Endothelial cell of umbilical vein (primary cell): ENCODE measurements around the gene TUBGCP3. TPM values are rescaled to one million over a fixed set of nuclear protein-coding genes. Genes with fewer than 3 reads are reported as not detected.

ENCODE experiments used
- BruUV-seq: library from RNA; stranded (reverse); fragments of 400-500 nt; replicated peaks from 2 replicates; lab custom pipeline; 2021; lab: Mats Ljungman, UMichigan
- CTCF ChIA-PET: fragments of 300-600, 350-600 bp; sonication (Branson Sonifier 250); formaldehyde crosslinking; loops from one replicate; lab custom pipeline; 2021; ENCODE audit warnings: antibody characterized with exemption, inconsistent platforms; lab: Charles Lee
- POLR2A ChIA-PET: fragments of 300-600, 350-600 bp; sonication (Branson Sonifier 250); formaldehyde crosslinking; loops from one replicate; lab custom pipeline; 2021; ENCODE audit warnings: antibody characterized with exemption, inconsistent platforms; lab: Charles Lee
- DNase-seq: peaks from one replicate; pipeline ENCODE4 v3.0.0-alpha.2; 2011; ENCODE audit warnings: low read depth, low spot score
- FAIRE-seq: peaks from 2 replicates; lab custom pipeline; 2011; peaks lifted over from hg19 to GRCh38; lab: Jason Lieb, UNC
- H2AFZ ChIP-seq: 2 replicates; pipeline ENCODE4 v1.6.0; 2012; ENCODE audit warnings: low read depth, low read length, control low read depth, inconsistent platforms
- H3K27ac ChIP-seq: 2 replicates; pipeline ENCODE4 v1.5.1; 2011; ENCODE audit warnings: low read depth, mild to moderate bottlenecking, control low read depth, low read length, moderate library complexity; ENCODE audit not compliant: insufficient read depth
- H3K27me3 ChIP-seq, 2 experiments: 2 replicates each; pipeline versions ENCODE4 v1.6.0 to v1.6.1; 2011; ENCODE audit warnings: low read length in 2 of 2, mixed read lengths in 1 of 2; ENCODE audit not compliant: control insufficient read depth in 2 of 2, insufficient read depth in 2 of 2
- H3K36me3 ChIP-seq, 2 experiments: 2 replicates in 1 of 2; 3 replicates in 1 of 2; pipeline ENCODE4 v1.5.1; 2011; ENCODE audit warnings: low read length in 2 of 2, mild to moderate bottlenecking in 1 of 2, moderate library complexity in 1 of 2; ENCODE audit not compliant: control insufficient read depth in 2 of 2, insufficient read depth in 2 of 2; ENCODE audit errors: extremely low read depth in 1 of 2
- H3K4me1 ChIP-seq: 3 replicates; pipeline ENCODE4 v1.5.1; 2011; ENCODE audit warnings: mild to moderate bottlenecking, low read length; ENCODE audit not compliant: control insufficient read depth, insufficient read depth; ENCODE audit errors: extremely low read depth
- H3K4me2 ChIP-seq: 2 replicates; pipeline ENCODE4 v1.6.1; 2011; ENCODE audit warnings: low read length, control low read depth, mixed read lengths; ENCODE audit not compliant: insufficient read depth
- H3K4me3 ChIP-seq, 3 experiments: fragments of 200-600 bp in 1 of 3; sonication (generic), shearing (Covaris generic) in 1 of 3; replicated peaks in 1 of 3; 2 replicates each; pipeline ENCODE4 v1.5.1; 2011 to 2016; ENCODE audit warnings: control low read depth in 3 of 3, low read length in 3 of 3, mild to moderate bottlenecking in 2 of 3, inconsistent platforms in 1 of 3, low read depth in 1 of 3, moderate library complexity in 1 of 3; ENCODE audit not compliant: insufficient read depth in 1 of 3
- H3K79me2 ChIP-seq: 2 replicates; pipeline ENCODE4 v1.6.0; 2012; ENCODE audit warnings: low read length, inconsistent platforms; ENCODE audit not compliant: control insufficient read depth, insufficient read depth
- H3K9ac ChIP-seq: replicated peaks from 2 replicates; pipeline ENCODE3; 2011; ENCODE audit warnings: low read length, control low read depth; ENCODE audit not compliant: insufficient read depth; ENCODE audit errors: extremely low read depth
- H3K9me1 ChIP-seq: replicated peaks from 3 replicates; pipeline ENCODE4 v1.6.0; 2011; ENCODE audit warnings: mild to moderate bottlenecking, low read length; ENCODE audit not compliant: control insufficient read depth, insufficient read depth; ENCODE audit errors: extremely low read depth
- H3K9me3 ChIP-seq: replicated peaks from 2 replicates; pipeline ENCODE4 v1.5.1; 2012; ENCODE audit warnings: low read length, inconsistent platforms; ENCODE audit not compliant: control insufficient read depth, insufficient read depth
- H4K20me1 ChIP-seq: replicated peaks from 2 replicates; pipeline ENCODE3; 2011; ENCODE audit warnings: mild to moderate bottlenecking, low read length; ENCODE audit not compliant: control insufficient read depth, insufficient read depth; ENCODE audit errors: extremely low read depth
- CTCF ChIP-seq, 2 donors: IDR thresholded peaks; 1 replicate in 1 of 2; 2 replicates in 1 of 2; pipeline ENCODE4 v1.5.1; 2011; ENCODE audit warnings: low read length in 2 of 2, mild to moderate bottlenecking in 2 of 2, moderate library complexity in 2 of 2, control low read depth in 1 of 2, inconsistent platforms in 1 of 2, low read depth in 1 of 2; ENCODE audit not compliant: insufficient read depth in 1 of 2; ENCODE audit errors: extremely low read depth in 1 of 2
- EZH2 ChIP-seq: IDR thresholded peaks from 2 replicates; pipeline ENCODE4 v1.6.1; 2012; ENCODE audit warnings: borderline replicate concordance, low read depth, mild to moderate bottlenecking, moderate library complexity, low read length, inconsistent platforms; ENCODE audit not compliant: severe bottlenecking
- FOS ChIP-seq: IDR thresholded peaks from 2 replicates; pipeline ENCODE4 v1.6.1; 2011; ENCODE audit warnings: mild to moderate bottlenecking, low read length, moderate library complexity, borderline replicate concordance; ENCODE audit not compliant: insufficient read depth
- GATA2 ChIP-seq: IDR thresholded peaks from 2 replicates; pipeline ENCODE4 v1.7.0; 2011; ENCODE audit warnings: low read depth, mild to moderate bottlenecking, moderate library complexity, mixed read lengths, low read length; ENCODE audit not compliant: insufficient read length, insufficient read depth
- JUN ChIP-seq: IDR thresholded peaks from 2 replicates; pipeline ENCODE4 v1.6.1; 2011; ENCODE audit warnings: borderline replicate concordance, low read depth; ENCODE audit not compliant: insufficient read length, insufficient read depth
- MAX ChIP-seq: IDR thresholded peaks from 2 replicates; pipeline ENCODE4 v1.6.1; 2011; ENCODE audit not compliant: insufficient read depth, insufficient read length
- MYC ChIP-seq: IDR thresholded peaks from one replicate; pipeline ENCODE4 v1.6.1; 2011; ENCODE audit warnings: mild to moderate bottlenecking, low read depth, low read length
- POLR2A ChIP-seq: IDR thresholded peaks from 2 replicates; pipeline ENCODE4 v1.6.1; 2012; ENCODE audit warnings: low read depth, mild to moderate bottlenecking, control low read depth, low read length
- POLR2AphosphoS5 ChIP-seq: IDR thresholded peaks from 2 replicates; pipeline ENCODE4 v1.6.1; 2012; ENCODE audit warnings: low read depth, mild to moderate bottlenecking, control low read depth, low read length, moderate library complexity; ENCODE audit not compliant: insufficient read depth
- dilution Hi-C: fragments of 300-500 bp; cut with MboI; formaldehyde crosslinking; loops from one replicate; pipeline ENCODE4 v1.15.0; 2019; ENCODE audit warnings: low sequenced_read_pairs; ENCODE audit not compliant: extremely low pct_ligation_motif_present
- intact Hi-C: fragments of 100-400 bp; cut with micrococcal nuclease; formaldehyde crosslinking; loops from one replicate; pipeline ENCODE4 v1.10.0; 2022
- polyA plus RNA-seq, 4 experiments: library from polyadenylated mRNA; depleted of rRNA in 3 of 4; stranded (reverse) in 3 of 4; unstranded in 1 of 4; fragments of >200 nt; gene quantifications; 2 replicates each; pipeline versions ENCODE4 v1.2.1 to v1.2.3, GENCODE V29; 2011 to 2012; ENCODE audit warnings: missing spikeins in 1 of 4
- total RNA-seq: library from RNA; stranded (reverse); gene quantifications from 2 replicates; pipeline ENCODE4 v1.2.3, GENCODE V29; 2021

TUBGCP3 gene
- total and polyA plus RNA-seq, 2 donors (not counting 3 experiments of a cell fraction or from before 2014, with no cell fraction given) = 36.4 to 47.7 TPM

GRCh38 chr13:112608212-112608611 is 20.3 kb upstream of the TUBGCP3 start:
- Histone ChIP-seq H3K9me1 (no peaks in the 10 kb centered on the region), H3K4me2 (no peak overlapping the region), H3K79me2 (no peaks in the 10 kb centered on the region), H3K27me3 (peaks cover 4 to 9% of the 10 kb centered on the region in 2 experiments), H4K20me1 (no peaks in the 10 kb centered on the region), H2AFZ (no peak overlapping the region), H3K36me3 (no peaks in the 10 kb centered on the region), H3K27ac (no peak overlapping the region), H3K4me1 (peaks cover 11% of the 10 kb centered on the region), H3K4me3 (no peak overlapping the region), H3K9me3 (no peaks in the 10 kb centered on the region), H3K9ac (no peak overlapping the region)
- DNase-seq = no peak
- BruUV-seq = no TSS peak
- dilution Hi-C loops = no loop called here
- intact Hi-C loops = loop anchor here (5.0 kb wide), 2 partner anchors 81 to 276 kb away; no protein-coding TSS in a partner anchor
- FAIRE-seq = no peak
- CTCF ChIA-PET = interaction anchor here (0.9 to 3.0 kb wide), 4 partner anchors 106 to 1134 kb away, joined by 3 to 8 read pairs (median 3); no protein-coding TSS in a partner anchor
- POLR2A ChIA-PET = no interaction called here
- no peak for TF ChIP-seq JUN
- TF ChIP-seq FOS = no peak
- no peak for TF ChIP-seq CTCF (IDR thresholded peaks at IDR 0.05; ENCODE audit: extremely low read depth in 1 of 2, insufficient read depth in 1 of 2, low read depth in 1 of 2, low read length in 2 of 2)
- TF ChIP-seq POLR2A = no peak
- no peak for TF ChIP-seq MAX
- no peak for TF ChIP-seq EZH2
- TF ChIP-seq MYC = no peak
- no peak for TF ChIP-seq POLR2AphosphoS5
- TF ChIP-seq GATA2 = no peak
